ENCODE data around the gene ARMH4. TPM values are rescaled to one million over a fixed set of nuclear protein-coding genes. Genes with fewer than 3 reads are reported as not detected.

ARMH4 gene, protein sequence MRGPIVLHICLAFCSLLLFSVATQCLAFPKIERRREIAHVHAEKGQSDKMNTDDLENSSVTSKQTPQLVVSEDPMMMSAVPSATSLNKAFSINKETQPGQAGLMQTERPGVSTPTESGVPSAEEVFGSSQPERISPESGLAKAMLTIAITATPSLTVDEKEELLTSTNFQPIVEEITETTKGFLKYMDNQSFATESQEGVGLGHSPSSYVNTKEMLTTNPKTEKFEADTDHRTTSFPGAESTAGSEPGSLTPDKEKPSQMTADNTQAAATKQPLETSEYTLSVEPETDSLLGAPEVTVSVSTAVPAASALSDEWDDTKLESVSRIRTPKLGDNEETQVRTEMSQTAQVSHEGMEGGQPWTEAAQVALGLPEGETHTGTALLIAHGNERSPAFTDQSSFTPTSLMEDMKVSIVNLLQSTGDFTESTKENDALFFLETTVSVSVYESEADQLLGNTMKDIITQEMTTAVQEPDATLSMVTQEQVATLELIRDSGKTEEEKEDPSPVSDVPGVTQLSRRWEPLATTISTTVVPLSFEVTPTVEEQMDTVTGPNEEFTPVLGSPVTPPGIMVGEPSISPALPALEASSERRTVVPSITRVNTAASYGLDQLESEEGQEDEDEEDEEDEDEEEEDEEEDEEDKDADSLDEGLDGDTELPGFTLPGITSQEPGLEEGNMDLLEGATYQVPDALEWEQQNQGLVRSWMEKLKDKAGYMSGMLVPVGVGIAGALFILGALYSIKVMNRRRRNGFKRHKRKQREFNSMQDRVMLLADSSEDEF
- polyA plus RNA-seq = under 1 TPM; 0.22 to 0.54 TPM

DNA sequence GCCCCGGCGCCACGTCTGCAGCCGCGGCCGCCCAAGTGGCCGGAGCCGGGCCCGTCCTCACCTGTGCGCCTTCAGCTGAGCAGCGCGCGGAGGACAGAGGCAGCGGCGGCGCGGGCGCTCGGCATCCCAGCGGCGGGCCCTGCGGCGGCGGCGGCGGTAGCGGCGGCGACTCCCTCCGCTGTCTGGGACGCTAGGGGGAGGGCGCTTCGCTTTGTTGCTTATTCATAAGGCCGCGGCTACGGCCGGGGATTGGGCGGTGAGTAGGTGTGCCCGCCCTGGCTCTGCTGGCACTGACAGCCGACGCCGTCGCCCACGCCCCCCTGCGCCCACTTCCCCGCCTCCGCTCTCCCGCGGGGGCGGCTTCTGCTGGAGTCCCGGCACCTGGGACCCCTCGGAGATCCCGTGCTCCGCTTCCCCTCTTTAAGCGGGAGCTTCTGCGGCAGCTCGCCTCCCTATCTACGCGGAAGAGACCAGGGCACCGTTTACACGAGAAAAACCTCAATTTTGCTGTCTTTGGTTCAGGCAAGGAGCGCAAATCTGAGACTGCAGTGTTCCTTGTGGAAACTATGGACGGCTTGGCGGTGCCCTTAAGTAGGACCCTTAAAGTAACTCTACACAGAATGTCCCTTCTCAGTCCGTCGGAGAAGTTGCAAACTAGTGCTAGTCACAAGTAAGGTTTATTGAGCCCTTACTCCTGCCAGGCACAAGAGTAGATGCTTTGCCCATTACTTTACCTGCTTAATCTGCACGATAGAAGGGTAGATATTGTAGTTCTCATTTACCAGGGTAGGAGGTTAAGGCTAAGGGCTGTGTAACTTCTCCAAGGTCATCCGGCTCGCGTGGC is at the start of gene ARMH4:
Gene ARMH4 (minus strand): TSS at position 200 of the 844 bp plus-strand sequence. CDS start 12,855 bp downstream, outside the sequence.
- H3K9me3 ChIP-seq (ENCODE audit: control insufficient read depth in 2 of 2, insufficient read depth in 1 of 2, low read depth in 1 of 2, low read length in 1 of 2) = no peaks in the 10 kb centered on the region
- no peaks in the 10 kb centered on the region for H3K36me3 ChIP-seq (ENCODE audit: control insufficient read depth in 2 of 2, insufficient read depth in 2 of 2, low read length in 1 of 2)
- H3K4me3 ChIP-seq (ENCODE audit: low read depth in 1 of 2, low read length in 2 of 2) = peak within 1 kb of the TSS; percentile 72 to 78
- peaks cover 0 to 4% of the 10 kb centered on the region in 2 donors for H3K4me1 ChIP-seq (ENCODE audit: control insufficient read depth in 2 of 2, insufficient read depth in 2 of 2, low read length in 1 of 2)
- H3K27me3 ChIP-seq (ENCODE audit: control insufficient read depth in 1 of 2, insufficient read depth in 2 of 2, low read length in 2 of 2) = no peaks in the 10 kb centered on the region
- 1% methylated on average over 46 to 70 of the region's 70 CpGs for WGBS, 2 donors
- H3K27ac ChIP-seq (ENCODE audit: low read depth in 2 of 2, low read length in 1 of 2) = peak within 1 kb of the TSS in 1 of 2 donors; percentile 1

DNA sequence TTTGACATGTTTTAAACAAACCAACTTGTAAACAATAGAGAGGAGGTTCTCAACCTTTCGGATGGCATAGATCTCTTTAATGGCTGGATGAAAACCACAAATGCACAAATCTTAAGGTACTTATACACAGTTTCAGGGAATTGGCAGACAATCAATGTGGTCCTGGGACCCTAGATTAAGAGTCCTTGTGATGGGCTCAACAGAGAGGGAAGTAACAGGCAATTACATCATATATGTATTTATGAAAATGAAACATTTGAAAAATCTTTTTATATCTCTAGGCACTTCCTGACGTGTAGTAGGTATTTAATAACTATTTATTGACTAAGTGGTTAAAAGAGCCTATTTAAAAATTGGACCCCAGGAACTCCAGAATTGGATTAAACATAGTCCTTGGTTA is 48.8 kb upstream of the ARMH4 start:
- H3K9me3 ChIP-seq (ENCODE audit: control insufficient read depth in 2 of 2, insufficient read depth in 1 of 2, low read depth in 1 of 2, low read length in 1 of 2) = no peaks in the 10 kb centered on the region
- WGBS, 2 donors = 1 to 3% methylated on average over 2 of the region's 2 CpGs
- no peaks in the 10 kb centered on the region for H3K36me3 ChIP-seq (ENCODE audit: control insufficient read depth in 2 of 2, insufficient read depth in 2 of 2, low read length in 1 of 2)
- H3K4me1 ChIP-seq (ENCODE audit: control insufficient read depth in 2 of 2, insufficient read depth in 2 of 2, low read length in 1 of 2) = peaks cover 0 to 2% of the 10 kb centered on the region in 2 donors
- H3K27me3 ChIP-seq (ENCODE audit: control insufficient read depth in 1 of 2, insufficient read depth in 2 of 2, low read length in 2 of 2) = no peaks in the 10 kb centered on the region
- H3K4me3 ChIP-seq (ENCODE audit: low read depth in 1 of 2, low read length in 2 of 2) = peak overlapping the region; percentile 93 to 99
- no peak overlapping the region for H3K27ac ChIP-seq (ENCODE audit: low read depth in 2 of 2, low read length in 1 of 2)

DNA sequence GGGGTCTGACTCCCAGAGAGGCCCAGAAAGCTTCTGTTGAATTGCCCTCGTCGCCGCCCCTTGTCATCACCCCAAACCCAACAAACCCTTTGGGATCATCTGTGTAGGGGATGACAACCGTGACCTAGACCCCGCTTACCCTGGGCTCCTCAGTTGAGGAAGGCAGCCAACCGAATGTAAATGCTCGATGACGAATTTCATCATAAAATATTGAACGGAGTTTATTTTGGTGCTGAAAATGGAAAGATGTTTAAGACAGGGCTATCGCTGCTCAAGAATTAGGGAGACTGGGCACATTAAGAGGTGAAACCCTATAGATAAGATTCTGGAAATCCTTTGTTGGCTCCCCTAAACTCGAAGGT is 48.4 kb upstream of the ARMH4 start:
- Histone ChIP-seq H3K4me1 (ENCODE audit: control insufficient read depth in 2 of 2, insufficient read depth in 2 of 2, low read length in 1 of 2) (peaks cover 0 to 2% of the 10 kb centered on the region in 2 donors), H3K4me3 (ENCODE audit: low read depth in 1 of 2, low read length in 2 of 2) (peak overlapping the region; percentile 93 to 99), H3K27me3 (ENCODE audit: control insufficient read depth in 1 of 2, insufficient read depth in 2 of 2, low read length in 2 of 2) (no peaks in the 10 kb centered on the region), H3K36me3 (ENCODE audit: control insufficient read depth in 2 of 2, insufficient read depth in 2 of 2, low read length in 1 of 2) (no peaks in the 10 kb centered on the region), H3K9me3 (ENCODE audit: control insufficient read depth in 2 of 2, insufficient read depth in 1 of 2, low read depth in 1 of 2, low read length in 1 of 2) (no peaks in the 10 kb centered on the region), H3K27ac (ENCODE audit: low read depth in 2 of 2, low read length in 1 of 2) (peak overlapping the region; percentile 97 to 98)
- WGBS, 2 donors = 0 to 1% methylated on average over 11 of the region's 11 CpGs

DNA sequence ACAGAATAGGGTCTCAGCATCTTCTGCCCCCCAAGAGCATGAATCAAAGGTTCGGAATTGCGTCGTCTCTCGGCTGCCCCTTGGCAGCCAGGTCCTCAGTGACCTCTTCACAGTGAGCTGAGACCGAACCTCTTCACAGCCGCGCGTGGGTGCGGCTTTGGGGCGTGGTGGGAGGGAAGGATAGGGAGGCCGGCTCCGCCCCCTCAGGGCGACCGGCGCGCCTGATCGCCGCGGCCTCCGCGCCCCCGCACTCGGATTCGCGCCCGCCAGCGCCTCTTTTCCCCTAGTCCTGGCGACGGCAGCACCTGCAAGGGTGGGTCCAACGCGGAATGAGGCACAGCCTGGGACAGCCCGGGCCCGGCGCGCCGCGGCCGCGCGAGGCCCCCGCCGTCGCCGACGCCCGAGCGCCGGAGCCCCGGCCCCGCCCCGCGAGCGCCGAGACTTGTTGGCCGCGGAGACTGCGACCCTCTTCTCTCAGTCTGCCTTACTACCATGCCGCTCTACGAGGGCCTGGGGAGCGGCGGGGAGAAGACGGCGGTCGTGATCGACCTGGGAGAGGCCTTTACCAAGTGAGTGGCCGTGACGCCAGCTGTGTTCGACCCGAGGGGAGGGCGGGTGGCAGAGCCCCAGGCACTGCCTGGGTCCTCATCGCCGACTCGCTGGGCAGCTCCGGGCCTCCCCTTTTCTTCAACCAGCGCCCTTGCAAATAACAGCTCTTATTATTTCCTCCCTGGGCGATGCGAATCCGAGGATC is 47.9 kb upstream of the ARMH4 start, which contains the start of gene ACTR10:
Gene ACTR10 (plus strand): TSS at position 424 of the 754 bp plus-strand sequence. CDS start 69 bp downstream, at position 493.
- H3K27ac ChIP-seq (ENCODE audit: low read depth in 2 of 2, low read length in 1 of 2) = peak within 1 kb of the TSS; percentile 97 to 98
- H3K4me3 ChIP-seq (ENCODE audit: low read depth in 1 of 2, low read length in 2 of 2) = peak within 1 kb of the TSS; percentile 93 to 99

DNA sequence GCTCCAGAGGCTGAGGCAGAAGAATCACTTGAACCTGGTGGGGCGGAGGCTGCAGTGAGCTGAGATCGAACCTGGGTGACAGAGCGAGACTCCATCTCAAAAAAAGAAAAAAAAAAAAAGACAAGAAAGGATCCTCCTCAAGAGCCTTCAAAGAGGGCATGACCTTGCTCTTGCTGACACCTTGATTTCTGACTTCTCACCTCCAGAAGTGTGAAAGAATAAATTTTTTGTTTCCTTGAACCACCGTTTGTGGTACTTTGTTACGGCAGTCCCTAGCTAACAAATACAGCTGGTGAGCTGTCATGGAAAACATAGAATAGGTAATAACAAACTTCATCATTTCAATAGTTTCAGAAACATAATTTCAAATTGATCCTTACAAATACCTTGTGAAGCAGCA is 46.1 kb upstream of the ARMH4 start:
- H3K36me3 ChIP-seq (ENCODE audit: control insufficient read depth in 2 of 2, insufficient read depth in 2 of 2, low read length in 1 of 2) = no peaks in the 10 kb centered on the region
- peaks cover 0 to 2% of the 10 kb centered on the region in 2 donors for H3K4me1 ChIP-seq (ENCODE audit: control insufficient read depth in 2 of 2, insufficient read depth in 2 of 2, low read length in 1 of 2)
- no peak overlapping the region for H3K27ac ChIP-seq (ENCODE audit: low read depth in 2 of 2, low read length in 1 of 2)
- no peaks in the 10 kb centered on the region for H3K27me3 ChIP-seq (ENCODE audit: control insufficient read depth in 1 of 2, insufficient read depth in 2 of 2, low read length in 2 of 2)
- WGBS, 2 donors = 88 to 94% methylated on average over 5 of the region's 5 CpGs
- H3K4me3 ChIP-seq (ENCODE audit: low read depth in 1 of 2, low read length in 2 of 2) = no peak overlapping the region
- H3K9me3 ChIP-seq (ENCODE audit: control insufficient read depth in 2 of 2, insufficient read depth in 1 of 2, low read depth in 1 of 2, low read length in 1 of 2) = no peaks in the 10 kb centered on the region

More for the DNA sequence above, 47.9 kb upstream of the ARMH4 start, which contains the start of gene ACTR10:
- no peaks in the 10 kb centered on the region for H3K36me3 ChIP-seq (ENCODE audit: control insufficient read depth in 2 of 2, insufficient read depth in 2 of 2, low read length in 1 of 2)
- no peaks in the 10 kb centered on the region for H3K27me3 ChIP-seq (ENCODE audit: control insufficient read depth in 1 of 2, insufficient read depth in 2 of 2, low read length in 2 of 2)
- no peaks in the 10 kb centered on the region for H3K9me3 ChIP-seq (ENCODE audit: control insufficient read depth in 2 of 2, insufficient read depth in 1 of 2, low read depth in 1 of 2, low read length in 1 of 2)
- H3K4me1 ChIP-seq (ENCODE audit: control insufficient read depth in 2 of 2, insufficient read depth in 2 of 2, low read length in 1 of 2) = peaks cover 0 to 2% of the 10 kb centered on the region in 2 donors
- 0% methylated on average over 51 to 78 of the region's 78 CpGs for WGBS, 2 donors

DNA sequence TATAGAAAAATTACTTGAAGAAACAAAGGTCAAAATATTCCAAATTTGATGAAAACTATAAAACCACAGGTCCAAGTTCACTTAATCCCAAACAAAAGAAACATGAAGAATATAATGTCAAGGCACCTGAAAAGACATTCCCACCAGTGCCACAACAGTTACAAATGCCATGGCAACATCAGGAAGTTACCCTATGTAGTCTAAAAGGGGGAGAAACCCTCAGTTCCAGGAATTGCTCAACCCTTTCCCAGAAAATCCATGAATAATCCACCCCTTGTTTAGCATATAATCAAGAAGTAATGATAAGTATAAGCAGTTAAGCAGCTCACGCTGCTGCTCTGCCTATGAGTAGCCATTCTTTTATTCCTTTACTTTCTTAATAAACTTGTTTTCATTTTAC is 44.2 kb upstream of the ARMH4 start:
- H3K36me3 ChIP-seq (ENCODE audit: control insufficient read depth in 2 of 2, insufficient read depth in 2 of 2, low read length in 1 of 2) = no peaks in the 10 kb centered on the region

DNA sequence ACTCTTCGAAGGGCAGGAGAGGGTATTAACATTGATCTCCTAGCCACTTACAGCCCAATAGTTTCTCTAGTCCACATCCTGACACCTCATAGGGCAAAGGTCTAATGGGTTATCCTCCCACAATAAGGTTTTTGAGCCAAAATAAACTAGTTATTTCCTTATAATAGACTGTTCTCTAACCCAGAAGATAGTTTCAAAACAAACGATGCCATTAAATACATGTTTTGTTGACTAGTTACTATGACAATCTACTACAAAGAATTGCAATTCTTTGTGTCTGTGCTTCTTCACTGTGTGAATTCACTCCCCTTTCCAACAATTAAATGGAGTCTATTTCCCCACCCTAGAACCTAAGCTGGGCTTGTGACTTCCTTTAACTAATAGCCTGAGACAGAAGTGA is 41.5 kb upstream of the ARMH4 start:
- 63 to 64% methylated on average over 2 of the region's 2 CpGs for WGBS, 2 donors
- H3K36me3 ChIP-seq (ENCODE audit: control insufficient read depth in 2 of 2, insufficient read depth in 2 of 2, low read length in 1 of 2) = no peaks in the 10 kb centered on the region
- H3K9me3 ChIP-seq (ENCODE audit: control insufficient read depth in 2 of 2, insufficient read depth in 1 of 2, low read depth in 1 of 2, low read length in 1 of 2) = no peaks in the 10 kb centered on the region
- no peaks in the 10 kb centered on the region for H3K27me3 ChIP-seq (ENCODE audit: control insufficient read depth in 1 of 2, insufficient read depth in 2 of 2, low read length in 2 of 2)
- H3K4me3 ChIP-seq (ENCODE audit: low read depth in 1 of 2, low read length in 2 of 2) = no peak overlapping the region
- H3K4me1 ChIP-seq (ENCODE audit: control insufficient read depth in 2 of 2, insufficient read depth in 2 of 2, low read length in 1 of 2) = no peaks in the 10 kb centered on the region
- no peak overlapping the region for H3K27ac ChIP-seq (ENCODE audit: low read depth in 2 of 2, low read length in 1 of 2)

More for the DNA sequence above, 44.2 kb upstream of the ARMH4 start:
- no peaks in the 10 kb centered on the region for H3K27me3 ChIP-seq (ENCODE audit: control insufficient read depth in 1 of 2, insufficient read depth in 2 of 2, low read length in 2 of 2)
- no peaks in the 10 kb centered on the region for H3K4me1 ChIP-seq (ENCODE audit: control insufficient read depth in 2 of 2, insufficient read depth in 2 of 2, low read length in 1 of 2)
- H3K27ac ChIP-seq (ENCODE audit: low read depth in 2 of 2, low read length in 1 of 2) = no peak overlapping the region
- H3K9me3 ChIP-seq (ENCODE audit: control insufficient read depth in 2 of 2, insufficient read depth in 1 of 2, low read depth in 1 of 2, low read length in 1 of 2) = no peaks in the 10 kb centered on the region
- H3K4me3 ChIP-seq (ENCODE audit: low read depth in 1 of 2, low read length in 2 of 2) = no peak overlapping the region
- 87 to 93% methylated on average over 1 of the region's 1 CpG for WGBS, 2 donors

DNA sequence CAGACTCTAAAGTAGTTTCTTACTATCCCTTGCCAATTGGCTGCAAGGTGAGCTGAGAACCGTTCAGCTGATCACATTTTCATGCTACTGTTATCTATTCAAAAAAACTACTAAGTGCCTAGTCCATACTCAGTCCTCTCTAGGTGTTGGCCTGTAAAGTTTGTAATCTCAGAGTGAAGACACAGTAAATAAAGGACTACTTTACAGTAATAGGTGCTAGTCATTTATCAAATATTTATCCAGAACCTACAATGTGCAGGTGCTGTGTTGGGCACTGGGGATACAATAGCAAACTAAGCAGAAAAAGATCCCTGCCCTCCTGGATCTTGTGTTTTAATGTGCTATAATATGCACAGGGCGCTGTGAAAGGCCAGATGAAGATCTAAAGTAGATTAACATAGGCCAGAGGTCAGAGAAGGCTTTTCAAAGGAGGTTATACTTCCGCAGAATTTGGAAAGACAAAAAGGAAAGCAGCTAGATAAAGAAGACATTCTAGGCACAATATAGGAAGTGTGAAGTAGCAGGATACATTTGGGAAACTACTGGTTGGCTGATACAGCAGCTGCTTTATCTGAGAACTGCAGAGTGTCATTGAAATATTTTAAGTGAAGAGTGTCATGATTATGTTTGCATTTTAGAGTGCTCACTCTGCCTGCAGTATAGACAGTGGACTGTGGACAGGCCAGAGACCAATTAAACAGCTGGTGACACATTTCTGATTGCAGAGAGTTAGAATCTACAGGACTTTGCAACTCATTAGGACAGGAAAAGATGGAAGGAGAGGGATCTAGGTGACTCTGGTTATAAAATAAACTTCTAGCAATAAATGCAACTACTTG is 40.0 kb upstream of the ARMH4 start:
- Histone ChIP-seq H3K9me3 (ENCODE audit: control insufficient read depth in 2 of 2, insufficient read depth in 1 of 2, low read depth in 1 of 2, low read length in 1 of 2) (no peaks in the 10 kb centered on the region), H3K4me1 (ENCODE audit: control insufficient read depth in 2 of 2, insufficient read depth in 2 of 2, low read length in 1 of 2) (no peaks in the 10 kb centered on the region), H3K27me3 (ENCODE audit: control insufficient read depth in 1 of 2, insufficient read depth in 2 of 2, low read length in 2 of 2) (no peaks in the 10 kb centered on the region), H3K27ac (ENCODE audit: low read depth in 2 of 2, low read length in 1 of 2) (no peak overlapping the region), H3K36me3 (ENCODE audit: control insufficient read depth in 2 of 2, insufficient read depth in 2 of 2, low read length in 1 of 2) (no peaks in the 10 kb centered on the region), H3K4me3 (ENCODE audit: low read depth in 1 of 2, low read length in 2 of 2) (no peak overlapping the region)
- WGBS, 2 donors = 58 to 71% methylated on average over 3 of the region's 3 CpGs
